ENCODE measurements around the gene SLC5A9.

The SLC5A9 gene

DNA sequence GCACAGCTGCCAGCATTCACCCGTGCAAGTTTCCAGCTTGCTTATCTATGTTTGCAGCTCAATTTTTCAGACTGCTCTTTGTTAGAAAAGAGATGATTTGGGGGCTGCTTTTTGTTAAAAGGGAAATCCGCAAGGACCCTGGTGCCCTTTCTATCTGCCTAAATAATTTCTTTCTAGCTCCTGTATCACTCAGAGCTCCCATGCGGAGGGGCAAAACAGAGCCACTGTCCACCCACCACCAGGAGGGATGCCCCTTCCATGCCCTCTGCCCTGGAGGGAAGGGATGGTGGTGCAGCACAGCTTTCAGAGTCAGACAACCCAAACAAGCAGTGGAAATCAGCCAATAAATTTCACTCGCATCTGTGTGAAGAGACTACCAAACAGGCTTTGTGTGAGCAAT is 13.9 kb upstream of the SLC5A9 start:
- in situ Hi-C loops (cut with MboI; ENCODE audit: low sequenced_read_pairs), result loop anchor here (25.0 kb wide), 1 partner anchor 121 kb away; no protein-coding TSS in a partner anchor

DNA sequence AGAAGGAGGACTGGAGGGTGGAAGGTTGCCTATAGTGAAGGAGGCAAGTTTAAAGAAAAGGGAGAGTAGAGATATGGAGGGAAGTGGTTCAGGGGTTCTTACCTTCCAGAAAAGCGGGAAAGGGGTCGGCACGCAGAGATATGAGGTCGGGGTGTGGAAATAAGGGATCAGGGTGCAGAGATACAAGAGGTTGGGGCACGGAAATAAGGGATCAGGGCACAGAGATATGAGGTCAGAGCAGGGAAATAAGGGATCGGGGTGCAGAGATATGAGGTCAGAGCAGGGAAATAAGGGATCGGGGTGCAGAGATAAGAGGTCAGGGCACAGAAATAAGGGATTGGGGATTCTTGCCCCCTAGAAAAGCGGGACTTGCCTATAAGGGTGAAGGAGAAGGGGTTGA is 9.1 kb upstream of the SLC5A9 start:
- in situ Hi-C loops (cut with MboI; ENCODE audit: low sequenced_read_pairs), result loop anchor here (25.0 kb wide), 1 partner anchor 126 kb away; no protein-coding TSS in a partner anchor

DNA sequence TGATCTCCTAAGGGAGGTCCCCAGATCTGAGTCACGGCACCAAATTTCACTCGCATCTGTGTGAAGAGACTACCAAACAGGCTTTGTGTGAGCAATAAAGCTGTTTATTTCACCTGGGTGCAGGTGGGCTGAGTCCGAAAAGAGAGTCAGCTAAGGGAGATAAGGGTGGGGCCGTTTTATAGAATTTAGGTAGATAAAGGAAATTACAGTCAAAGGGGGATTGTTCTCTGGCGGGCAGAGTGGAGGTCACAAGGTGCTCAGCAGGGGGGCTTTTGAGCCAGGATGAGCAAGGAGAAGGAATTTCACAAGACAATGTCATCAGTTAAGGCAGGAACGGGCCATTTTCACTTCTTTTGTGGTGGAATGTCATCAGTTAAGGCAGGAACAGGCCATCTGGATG is 8.2 kb upstream of the SLC5A9 start:
- in situ Hi-C loops (cut with MboI; ENCODE audit: low sequenced_read_pairs), result loop anchor here (25.0 kb wide), 1 partner anchor 127 kb away; no protein-coding TSS in a partner anchor

DNA sequence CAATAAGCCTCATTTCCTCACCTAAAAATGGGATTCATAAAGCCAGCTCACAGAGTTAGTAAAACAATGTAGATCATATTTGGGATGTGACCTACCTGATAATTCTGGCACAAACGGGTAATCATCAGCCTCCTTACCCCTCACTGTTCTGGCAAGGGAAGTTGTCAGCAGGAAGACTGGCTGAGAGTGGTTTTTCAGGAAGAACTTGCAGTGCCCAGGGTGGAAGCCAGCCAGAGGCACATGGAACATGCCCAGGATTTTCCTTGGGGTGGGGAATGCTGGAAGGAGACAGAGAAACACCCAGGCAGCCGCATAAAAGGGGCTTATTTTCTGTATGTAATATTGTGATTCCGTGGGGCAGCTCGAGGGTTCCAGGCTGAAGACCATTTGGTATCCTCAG is 7.7 kb upstream of the SLC5A9 start:
- in situ Hi-C loops (cut with MboI; ENCODE audit: low sequenced_read_pairs), result loop anchor here (25.0 kb wide), 1 partner anchor 128 kb away; no protein-coding TSS in a partner anchor

DNA sequence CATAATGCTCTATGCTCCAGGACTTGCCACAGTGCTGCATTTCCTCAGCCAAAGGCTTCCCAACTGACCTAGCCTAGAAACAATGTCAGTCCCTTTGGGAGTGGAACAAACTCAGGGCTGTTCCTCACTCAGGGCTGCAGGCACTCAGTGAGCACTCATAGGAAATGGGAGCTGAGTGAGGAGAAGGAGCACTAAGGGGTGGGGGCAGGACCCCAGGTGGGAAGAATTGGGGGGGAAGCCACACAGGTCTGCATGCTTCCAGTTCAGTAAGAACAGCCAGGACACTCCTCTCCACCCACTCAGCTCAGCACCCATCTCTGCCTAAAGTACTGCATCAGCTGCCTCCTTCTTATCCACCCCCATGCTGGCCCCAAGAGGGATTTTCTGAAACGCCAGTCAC is 7.3 kb upstream of the SLC5A9 start:
- in situ Hi-C loops (cut with MboI; ENCODE audit: low sequenced_read_pairs), result loop anchor here (25.0 kb wide), 1 partner anchor 128 kb away; no protein-coding TSS in a partner anchor

DNA sequence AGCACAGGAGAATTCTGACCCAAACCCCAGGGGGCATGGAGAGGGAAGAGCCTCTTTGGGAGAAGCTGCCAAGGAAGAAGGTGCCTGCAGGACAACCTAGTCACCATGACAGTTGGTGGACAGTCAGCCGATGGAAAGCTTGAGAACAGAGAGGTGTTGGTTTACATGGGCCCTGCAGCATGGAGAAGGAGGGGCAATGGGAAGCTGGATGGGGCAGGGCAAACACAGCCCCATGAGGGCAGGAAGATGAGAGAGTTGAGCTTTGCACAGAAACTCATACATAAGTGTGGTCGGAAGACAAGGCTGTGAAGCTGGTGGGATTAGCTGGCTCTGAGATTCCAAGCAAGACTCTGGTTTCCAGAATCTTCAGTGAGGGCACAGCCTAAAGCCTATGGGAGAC is 6.6 kb upstream of the SLC5A9 start:
- in situ Hi-C loops (cut with MboI; ENCODE audit: low sequenced_read_pairs), result loop anchor here (25.0 kb wide), 1 partner anchor 129 kb away; no protein-coding TSS in a partner anchor

DNA sequence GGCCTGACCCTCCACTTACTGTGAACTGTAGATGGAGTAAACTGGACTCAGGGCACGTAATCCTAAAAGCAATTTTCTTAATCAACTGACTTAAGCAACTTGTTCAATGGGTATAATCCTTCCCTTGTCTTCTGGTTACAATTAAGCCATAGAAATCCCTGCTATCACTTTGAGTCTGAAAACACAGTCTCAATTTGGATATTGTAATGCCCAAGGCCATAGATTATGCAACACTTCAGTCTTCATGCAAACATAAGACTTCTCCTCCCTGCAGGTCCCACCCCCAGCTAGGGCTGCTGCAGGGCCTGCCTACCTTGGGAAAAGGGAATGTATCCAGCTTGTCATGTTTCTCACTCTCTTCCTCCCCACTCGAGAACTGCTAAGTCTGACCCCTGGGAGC is 6.2 kb upstream of the SLC5A9 start:
- in situ Hi-C loops (cut with MboI; ENCODE audit: low sequenced_read_pairs), result loop anchor here (25.0 kb wide), 1 partner anchor 129 kb away; no protein-coding TSS in a partner anchor

DNA sequence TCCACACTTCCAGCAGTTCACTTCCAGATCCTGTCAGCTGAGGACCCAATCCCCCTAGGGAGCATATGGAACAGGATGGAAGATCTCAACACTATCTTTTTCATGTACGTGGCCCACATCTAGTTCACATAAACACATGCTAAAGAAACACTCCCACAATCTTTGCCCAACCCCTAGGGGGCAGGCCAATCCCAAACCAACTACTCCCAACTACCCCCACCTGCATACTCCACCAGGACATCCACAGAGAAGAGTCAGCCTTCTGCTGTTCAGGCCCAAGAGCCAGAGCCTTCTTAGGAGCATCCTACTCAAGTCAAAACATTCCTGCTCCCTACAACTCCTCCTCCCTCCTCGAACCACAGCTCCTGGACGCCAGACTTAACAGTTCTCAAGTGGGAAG is 5.6 kb upstream of the SLC5A9 start:
- in situ Hi-C loops (cut with MboI; ENCODE audit: low sequenced_read_pairs), result loop anchor here (25.0 kb wide), 1 partner anchor 130 kb away; no protein-coding TSS in a partner anchor

DNA sequence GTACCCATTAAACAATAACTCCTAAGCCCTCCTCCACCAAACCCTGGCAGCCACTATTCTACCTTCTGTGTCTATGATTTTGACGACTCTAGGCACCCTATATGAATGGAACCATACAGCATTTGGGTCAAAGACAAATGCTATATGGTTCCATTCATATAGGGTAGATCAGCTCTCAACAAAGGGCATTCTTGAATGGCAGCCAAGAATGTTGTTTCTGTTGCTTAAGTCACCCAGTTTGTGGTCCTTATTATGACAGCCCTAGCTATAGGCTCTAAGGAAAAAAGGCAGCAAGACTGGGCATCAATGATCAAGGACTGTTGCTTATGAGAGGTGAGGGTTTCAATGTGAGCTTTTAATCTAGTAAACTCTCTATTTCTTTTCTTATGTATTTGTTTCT is 4.7 kb upstream of the SLC5A9 start:
- in situ Hi-C loops (cut with MboI; ENCODE audit: low sequenced_read_pairs), result loop anchor here (25.0 kb wide), 1 partner anchor 131 kb away; no protein-coding TSS in a partner anchor

DNA sequence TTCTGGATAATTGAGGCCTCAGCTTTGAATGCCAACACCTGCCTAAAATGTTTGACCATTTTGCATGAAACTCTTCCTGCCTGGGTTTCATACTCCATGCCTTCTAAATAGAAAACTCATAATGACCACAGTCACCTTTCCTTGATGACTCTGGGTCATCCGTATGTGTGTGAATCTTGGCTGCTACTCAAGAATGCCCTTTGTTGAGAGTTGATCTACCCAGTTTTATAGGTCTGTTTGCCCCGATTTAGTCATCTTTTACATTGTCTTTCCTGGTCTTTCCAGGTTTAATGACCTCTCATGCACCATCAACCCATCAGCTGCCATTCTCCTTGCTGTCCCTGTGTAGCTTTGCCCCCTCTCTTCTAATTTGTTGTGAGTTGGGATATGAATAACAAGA is 2.7 kb upstream of the SLC5A9 start:
- in situ Hi-C loops (cut with MboI; ENCODE audit: low sequenced_read_pairs), result loop anchor here (25.0 kb wide), 1 partner anchor 133 kb away; no protein-coding TSS in a partner anchor

DNA sequence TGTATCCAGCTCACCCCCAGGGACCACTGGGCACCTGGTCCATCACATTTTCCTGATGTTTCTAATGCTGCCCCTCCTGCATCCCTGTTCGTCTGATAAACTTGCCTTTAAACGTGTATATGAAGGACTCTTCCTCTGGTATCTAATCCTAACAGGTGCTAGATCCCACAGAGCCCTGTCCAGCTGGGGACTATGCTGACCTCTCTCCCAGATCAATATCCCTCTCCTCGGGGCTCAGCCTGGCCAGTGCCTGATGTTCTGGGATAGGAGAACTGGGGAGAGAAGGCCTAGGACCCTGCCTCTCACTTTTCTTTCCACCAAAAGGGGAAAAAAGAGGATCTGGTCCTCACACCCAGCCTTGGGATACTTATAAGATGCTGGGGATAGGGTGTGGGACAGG is 1.4 kb upstream of the SLC5A9 start:
- in situ Hi-C loops (cut with MboI; ENCODE audit: low sequenced_read_pairs), result loop anchor here (25.0 kb wide), 1 partner anchor 134 kb away; no protein-coding TSS in a partner anchor

DNA sequence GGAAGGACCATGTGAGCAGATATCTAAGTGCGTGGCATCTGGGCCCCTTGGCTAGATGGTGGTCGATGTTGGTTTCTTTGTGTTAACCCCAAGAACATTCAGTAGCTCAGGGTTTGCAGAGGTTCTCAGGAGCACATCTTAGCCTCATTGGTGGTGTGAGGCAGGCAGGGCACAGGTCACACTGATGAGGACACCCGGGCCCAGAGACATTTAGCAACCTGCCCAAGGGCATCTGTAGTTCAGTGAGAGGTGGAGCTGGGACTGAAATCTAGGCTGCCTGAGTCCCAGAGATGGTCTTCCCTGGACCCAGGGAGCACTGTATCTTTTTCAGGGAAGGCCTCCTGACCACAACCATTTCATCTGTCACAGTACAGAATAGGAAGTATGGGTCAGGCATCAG is 859 bp upstream of the SLC5A9 start:
- in situ Hi-C loops (cut with MboI; ENCODE audit: low sequenced_read_pairs), result loop anchor here (25.0 kb wide), 1 partner anchor 134 kb away; no protein-coding TSS in a partner anchor

DNA sequence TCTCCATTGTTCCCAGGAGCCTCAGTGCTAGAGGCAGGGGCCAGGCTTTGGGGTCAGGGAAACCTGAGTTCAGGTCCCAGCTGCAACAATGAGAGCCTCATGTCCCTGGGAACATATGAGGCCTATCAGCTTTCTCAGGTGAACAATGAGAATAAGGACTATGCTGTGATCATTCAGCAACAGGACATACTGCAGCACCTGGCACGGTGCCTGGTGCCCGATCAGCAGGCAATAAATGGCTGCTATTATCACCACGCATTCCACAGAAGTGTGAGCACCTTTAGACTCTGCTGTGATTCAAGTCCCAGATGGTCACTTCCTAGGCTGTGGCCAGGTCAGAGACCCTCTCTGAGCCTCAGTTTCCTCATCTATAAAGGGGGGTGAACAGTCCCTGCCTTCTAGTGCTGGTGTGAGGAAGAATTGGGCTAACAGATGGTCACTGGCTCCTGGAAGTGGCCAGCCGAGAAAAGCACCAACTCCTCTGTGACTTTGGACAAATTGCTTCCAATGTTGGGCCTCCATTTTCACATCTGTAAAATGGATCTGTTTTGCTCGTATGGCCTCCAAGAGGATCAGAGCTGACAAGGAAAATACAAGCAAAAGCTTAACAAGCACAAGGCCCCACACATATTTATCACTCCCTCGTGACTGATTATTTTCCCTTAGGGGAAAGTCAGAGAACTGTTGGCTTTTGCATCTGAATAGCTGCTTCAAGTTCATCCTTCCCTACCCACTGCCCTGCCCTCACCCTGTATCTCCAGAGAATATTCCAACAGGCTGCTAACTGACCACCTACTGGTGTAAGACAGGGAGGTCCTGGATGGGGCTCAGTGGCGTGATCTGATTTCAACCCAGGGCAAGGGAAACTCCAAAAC is 1.1 kb downstream of the SLC5A9 start:
- in situ Hi-C loops (cut with MboI; ENCODE audit: low sequenced_read_pairs), result loop anchor here (25.0 kb wide), 1 partner anchor 136 kb away; no protein-coding TSS in a partner anchor

DNA sequence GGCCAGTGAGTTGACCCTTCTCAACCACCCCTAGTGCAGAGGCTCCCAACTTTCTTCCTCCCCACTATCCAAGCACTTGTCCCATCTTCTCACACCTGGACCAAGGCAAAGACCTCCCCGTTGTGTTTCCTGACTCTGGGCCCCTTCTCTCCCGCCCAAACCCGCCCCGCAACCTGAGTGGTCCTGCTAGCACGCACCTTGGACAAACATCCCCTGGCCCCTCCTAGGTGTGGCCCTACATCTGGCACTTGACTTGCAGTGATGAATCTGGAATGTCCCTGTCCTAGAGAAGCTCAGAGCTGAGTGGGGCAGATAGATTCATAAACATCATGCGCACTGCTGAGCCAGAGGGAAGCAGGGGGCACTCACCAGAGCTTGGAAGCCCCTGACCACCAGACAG is 2.3 kb downstream of the SLC5A9 start:
- in situ Hi-C loops (cut with MboI; ENCODE audit: low sequenced_read_pairs), result loop anchor here (25.0 kb wide), 1 partner anchor 137 kb away; no protein-coding TSS in a partner anchor

DNA sequence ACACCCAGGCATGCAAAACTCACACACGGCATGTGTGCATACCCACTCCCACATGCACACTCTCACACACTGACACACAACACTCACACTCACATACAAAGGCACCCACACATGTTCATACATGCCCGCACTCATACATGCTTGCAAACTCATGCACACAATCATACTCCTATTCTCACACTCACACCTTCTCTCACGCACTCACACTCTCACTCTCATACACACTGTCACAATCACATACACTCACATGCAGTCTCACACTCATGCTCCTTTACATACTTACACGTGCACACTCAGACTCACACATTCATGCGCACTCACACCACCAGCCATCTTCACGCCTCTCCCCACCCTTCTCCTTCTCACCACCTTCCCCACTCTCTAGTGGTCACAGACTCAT is 3.1 kb downstream of the SLC5A9 start:
- in situ Hi-C loops (cut with MboI; ENCODE audit: low sequenced_read_pairs), result no loop called here

DNA sequence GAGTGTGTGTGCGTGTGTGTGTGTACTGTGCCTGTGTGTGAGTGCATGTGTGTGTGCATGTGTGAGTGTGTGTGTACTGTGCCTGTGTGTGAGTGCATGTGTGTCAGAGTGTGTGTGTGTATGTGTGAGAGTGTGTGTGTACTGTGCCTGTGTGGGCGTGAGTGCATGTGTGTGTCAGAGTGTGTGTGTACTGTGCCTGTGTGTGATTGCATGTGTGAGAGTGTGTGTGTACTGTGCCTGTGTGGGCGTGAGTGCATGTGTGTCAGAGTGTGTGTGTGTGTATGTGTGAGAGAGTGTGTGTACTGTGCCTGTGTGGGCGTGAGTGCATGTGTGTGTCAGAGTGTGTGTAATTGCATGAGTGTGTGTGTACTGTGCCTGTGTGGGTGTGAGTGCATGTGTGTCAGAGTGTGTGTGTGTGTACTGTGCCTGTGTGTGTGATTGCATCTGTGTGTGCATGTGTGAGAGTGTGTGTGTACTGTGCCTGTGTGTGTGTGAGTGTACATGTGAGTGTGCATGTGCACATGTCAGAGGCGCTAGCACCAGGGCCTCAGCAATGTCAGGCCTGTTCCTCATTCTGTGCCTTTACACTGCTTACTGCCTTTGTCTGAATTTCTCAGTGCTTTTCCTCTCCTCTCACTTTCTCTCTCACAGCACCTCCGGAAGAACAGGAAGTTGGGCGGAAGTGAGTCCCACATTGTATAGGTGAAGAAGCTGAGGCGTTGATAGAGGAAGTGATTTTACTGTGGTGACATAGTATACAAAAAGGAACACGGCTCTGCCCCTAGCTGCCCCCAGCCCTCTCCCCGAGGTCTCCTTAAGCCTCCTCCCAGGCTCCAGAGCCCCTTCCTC is 4.9 kb downstream of the SLC5A9 start:
- in situ Hi-C loops (cut with MboI; ENCODE audit: low sequenced_read_pairs), result no loop called here

DNA sequence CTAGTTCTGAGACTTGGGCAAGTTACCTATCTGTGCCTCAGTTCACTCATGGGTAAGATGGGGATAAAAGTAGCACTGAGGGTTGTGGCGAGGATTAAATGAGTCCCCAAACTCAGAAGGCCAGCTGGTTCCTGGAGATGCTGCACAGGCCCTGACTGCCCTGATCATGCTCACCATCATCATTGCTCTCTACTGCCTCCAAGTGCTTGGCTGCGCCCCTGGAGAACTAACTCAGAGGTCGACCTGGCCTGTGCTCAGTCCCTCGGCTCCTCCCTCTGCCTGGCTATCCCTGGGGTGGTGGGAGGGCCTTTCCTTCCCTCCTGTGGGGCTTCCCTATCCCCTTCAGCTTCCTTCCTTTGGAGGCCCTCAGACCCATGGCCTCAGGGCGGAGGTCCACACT is 5.6 kb downstream of the SLC5A9 start:
- in situ Hi-C loops (cut with MboI; ENCODE audit: low sequenced_read_pairs), result no loop called here

DNA sequence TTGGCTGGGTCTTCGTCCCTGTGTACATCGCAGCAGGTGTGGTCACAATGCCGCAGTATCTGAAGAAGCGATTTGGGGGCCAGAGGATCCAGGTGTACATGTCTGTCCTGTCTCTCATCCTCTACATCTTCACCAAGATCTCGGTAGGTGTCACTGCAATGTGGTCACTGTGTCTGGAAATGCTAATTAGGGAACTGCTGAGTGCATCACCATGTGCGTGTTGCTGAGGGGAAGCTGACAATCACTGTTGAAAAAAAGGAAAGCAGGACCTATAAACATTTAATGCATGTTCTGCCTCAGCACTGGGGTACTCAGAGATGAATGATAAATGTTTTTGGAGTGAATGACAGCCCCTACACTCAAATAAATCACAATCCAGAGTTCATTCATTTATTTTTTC is 6.8 kb downstream of the SLC5A9 start:
- in situ Hi-C loops (cut with MboI; ENCODE audit: low sequenced_read_pairs), result no loop called here

DNA sequence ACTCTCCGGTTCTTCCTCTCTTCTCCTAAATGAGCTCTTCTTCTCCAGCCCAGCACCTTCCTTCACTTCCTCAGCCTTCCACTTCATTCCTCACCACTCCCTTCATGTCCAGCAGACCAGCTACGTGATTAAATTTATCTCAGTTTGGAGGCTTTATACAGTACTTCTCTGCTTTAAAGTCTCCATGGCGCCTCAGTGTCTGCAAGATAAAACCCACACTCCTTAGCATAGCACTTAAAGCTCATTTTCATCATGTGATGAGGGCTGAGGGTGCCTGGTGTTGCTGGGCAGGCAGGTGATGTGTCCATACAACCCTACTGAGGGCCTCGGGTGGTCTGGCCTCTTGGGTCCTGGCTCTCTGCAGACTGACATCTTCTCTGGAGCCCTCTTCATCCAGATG is 7.7 kb downstream of the SLC5A9 start:
- in situ Hi-C loops (cut with MboI; ENCODE audit: low sequenced_read_pairs), result no loop called here

DNA sequence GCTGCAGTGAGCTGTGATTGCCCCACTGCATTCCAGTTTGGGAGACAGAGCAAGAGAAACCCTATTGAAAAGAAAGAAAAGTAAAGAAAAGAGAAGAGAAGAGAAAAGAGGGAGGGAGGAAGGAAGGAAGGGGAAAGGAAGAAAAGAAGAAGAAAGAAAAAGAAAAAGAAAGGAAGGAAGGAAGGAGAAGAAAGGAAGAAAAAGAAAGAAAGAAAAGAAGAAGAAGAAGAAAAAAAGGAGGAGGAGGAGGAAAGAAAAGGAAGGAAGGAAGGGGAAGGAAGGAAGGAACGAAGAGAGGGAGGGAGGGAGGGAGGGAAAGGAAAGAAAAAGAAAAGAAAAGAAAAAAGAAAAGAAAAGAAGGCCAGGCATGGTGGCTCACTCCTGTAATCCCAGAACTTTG is 10.2 kb downstream of the SLC5A9 start:
- in situ Hi-C loops (cut with MboI; ENCODE audit: low sequenced_read_pairs), result no loop called here
